Transverse colon (tissue), 4 donors: Measurements from ENCODE around the gene WDFY3. TPM values are rescaled to one million over a fixed set of nuclear protein-coding genes. Genes with fewer than 3 reads are reported as not detected.

Source experiments
- DNase-seq: peaks from one replicate; pipeline ENCODE4 v3.0.0-alpha.2; 2019
- H3K27ac ChIP-seq, 4 donors: fragments of 200-600 bp; sonication (generic); 2 replicates each; pipeline ENCODE4 v1.5.1; 2016 to 2018; ENCODE audit warnings: inconsistent platforms in 4 of 4
- H3K27me3 ChIP-seq: fragments of 200-600 bp; sonication (generic); 2 replicates; pipeline ENCODE4 v1.5.1; 2017; ENCODE audit warnings: inconsistent platforms
- H3K36me3 ChIP-seq, 4 donors: fragments of 200-600 bp; sonication (generic); 2 replicates each; pipeline ENCODE4 v1.5.1; 2017 to 2019; ENCODE audit warnings: inconsistent platforms in 4 of 4
- H3K4me1 ChIP-seq, 4 donors: fragments of 200-600 bp; sonication (generic); 2 replicates each; pipeline ENCODE4 v1.5.1; 2017 to 2020; ENCODE audit warnings: inconsistent platforms in 4 of 4
- H3K4me3 ChIP-seq, 4 donors: fragments of 200-600 bp; sonication (generic); 1 replicate in 1 of 4; 2 replicates in 3 of 4; pipeline versions ENCODE4 v1.5.1 to v1.6.1; 2017 to 2019; ENCODE audit warnings: inconsistent platforms in 4 of 4
- H3K9me3 ChIP-seq, 2 donors: fragments of 200-600 bp; sonication (generic); 2 replicates each; pipeline ENCODE4 v1.5.1; 2017 to 2019; ENCODE audit warnings: inconsistent platforms in 2 of 2
- CTCF ChIP-seq, 5 experiments: fragments of 200-600 bp in 3 of 5; fragments of 450-650 bp in 2 of 5; sonication (generic) in 3 of 5; IDR thresholded peaks; 1 replicate in 2 of 5; 2 replicates in 3 of 5; pipeline ENCODE4 v1.5.1; 2016 to 2017; ENCODE audit warnings: antibody characterized with exemption in 5 of 5, inconsistent platforms in 3 of 5, mild to moderate bottlenecking in 2 of 5, moderate library complexity in 1 of 5
- EP300 ChIP-seq: sonication (generic); formaldehyde crosslinking; IDR thresholded peaks from one replicate; pipeline ENCODE4 v1.6.1; 2017; ENCODE audit warnings: antibody characterized with exemption, low read depth
- POLR2A ChIP-seq: fragments of 450-650 bp; IDR thresholded peaks from one replicate; pipeline ENCODE4 v1.6.1; 2016; ENCODE audit warnings: antibody characterized with exemption, mild to moderate bottlenecking, moderate library complexity
- POLR2AphosphoS5 ChIP-seq, 3 donors: sonication (generic); formaldehyde crosslinking; IDR thresholded peaks; one replicate each; pipeline ENCODE4 v1.6.1; 2016; ENCODE audit warnings: antibody characterized with exemption in 3 of 3
- WGBS, 2 donors: methylation state at CpG; one replicate each; pipeline ENCODE4 v1.1.5; 2018; ENCODE audit warnings: low coverage in 1 of 2; 5-methylcytosine and 5-hydroxymethylcytosine counted together
- in situ Hi-C, 4 donors: fragments of 200-750 bp; cut with MboI; loops; one replicate each; pipeline versions ENCODE4 v1.15.0 to v1.15.1; 2017; ENCODE audit warnings: low sequenced_read_pairs in 3 of 4, low pct_ligation_motif_present in 1 of 4, low pct_unique_long_range_greater_than_20kb in 1 of 4
- intact Hi-C: fragments of 100-400 bp; cut with DNase I; formaldehyde crosslinking; loops from one replicate; pipeline ENCODE4 v1.15.1; 2023; ENCODE audit warnings: low total_unique reads
- total RNA-seq, 4 donors: library from RNA; depleted of rRNA; stranded (reverse); fragments of >200 nt; gene quantifications; one replicate each; pipeline ENCODE4 v1.1.0, GENCODE V29; 2016

Gene WDFY3
- total RNA-seq, 4 donors from 2014 or later: 58.8 to 449 (median 69.2) TPM

DNA sequence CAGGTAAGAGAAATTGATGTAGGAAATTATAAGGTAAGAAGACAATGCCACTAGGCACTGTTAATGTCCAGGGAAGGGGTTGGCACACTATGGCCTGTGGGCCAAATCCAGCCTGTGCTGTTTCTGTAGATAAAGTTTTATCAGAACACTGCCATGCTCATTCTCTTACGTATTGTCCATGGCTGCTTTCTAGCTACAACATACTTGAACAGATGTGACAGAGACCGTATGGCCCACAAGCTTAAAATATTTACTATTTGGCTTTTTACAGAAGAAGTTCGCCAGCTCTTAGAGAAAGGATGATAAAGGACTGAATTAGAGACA is 215.6 kb downstream of the WDFY3 start:
- Histone ChIP-seq H3K4me1 (no peaks in the 10 kb centered on the region), H3K9me3 (no peaks in the 10 kb centered on the region), H3K27me3 (no peaks in the 10 kb centered on the region), H3K4me3 (no peak overlapping the region), H3K36me3 (peaks cover 0 to 31% (median 15%) of the 10 kb centered on the region in 4 donors), H3K27ac (no peak overlapping the region)
- intact Hi-C loops (loop anchor here (2.0 kb wide), 1 partner anchor 220 kb away; no protein-coding TSS in a partner anchor), in situ Hi-C loops (loop anchor here in 3 of 4 donors (10.0 to 25.0 kb wide), 2 partner anchors 211 to 224 kb away; partner anchors contain the start of gene WDFY3 (in 1 of the 3))
- TF ChIP-seq POLR2AphosphoS5 (IDR thresholded peaks at IDR 0.05) (no peak), EP300 (no peak), POLR2A (no peak), CTCF (IDR thresholded peaks at IDR 0.05) (no peak)
- WGBS, 2 donors: 74 to 84% methylated on average over 3 of the region's 3 CpGs
- no peak for DNase-seq

GRCh38 chr4:84750260-84750959 is 216.1 kb downstream of the WDFY3 start:
- no peak overlapping the region for H3K27ac ChIP-seq
- DNase-seq: no peak
- TF ChIP-seq POLR2A (no peak), CTCF (IDR thresholded peaks at IDR 0.05) (peak; percentile 46 to 69 (median 63)), EP300 (no peak), POLR2AphosphoS5 (IDR thresholded peaks at IDR 0.05) (no peak)
- 0 to 4% methylated on average over 1 of the region's 1 CpG for WGBS, 2 donors
- no peaks in the 10 kb centered on the region for H3K9me3 ChIP-seq
- in situ Hi-C loops: loop anchor here in 3 of 4 donors (10.0 to 25.0 kb wide), 2 partner anchors 212 to 224 kb away; partner anchors contain the start of gene WDFY3 (in 1 of the 3)
- intact Hi-C loops: loop anchor here (2.0 kb wide), 1 partner anchor 220 kb away; no protein-coding TSS in a partner anchor
- no peak overlapping the region for H3K4me3 ChIP-seq
- peaks cover 0 to 30% (median 15%) of the 10 kb centered on the region in 4 donors for H3K36me3 ChIP-seq
- no peaks in the 10 kb centered on the region for H3K27me3 ChIP-seq
- H3K4me1 ChIP-seq: no peaks in the 10 kb centered on the region

DNA sequence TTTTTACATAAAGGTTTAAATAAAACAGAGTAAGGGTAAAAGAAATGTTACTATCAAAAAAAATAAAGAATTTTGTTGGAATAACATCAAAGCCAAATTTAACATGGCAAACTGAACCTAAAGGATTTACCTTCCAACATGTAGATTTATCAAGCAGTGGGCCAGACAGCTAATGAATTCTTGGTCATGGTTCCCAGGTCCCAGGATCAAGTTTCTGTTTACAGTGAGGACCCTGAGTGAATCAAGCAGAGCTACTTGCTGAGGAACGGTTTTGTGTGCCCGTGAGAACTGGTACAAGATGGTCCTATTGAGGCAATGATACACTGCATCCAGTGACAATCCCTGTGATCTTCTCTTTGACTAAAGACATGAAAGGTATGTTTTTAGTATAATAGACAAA is 226.4 kb downstream of the WDFY3 start:
- Histone ChIP-seq H3K4me3 (no peak overlapping the region), H3K27ac (no peak overlapping the region), H3K27me3 (no peaks in the 10 kb centered on the region), H3K9me3 (no peaks in the 10 kb centered on the region), H3K36me3 (peaks cover 0 to 39% (median 20%) of the 10 kb centered on the region in 4 donors), H3K4me1 (no peaks in the 10 kb centered on the region)
- DNase-seq: no peak
- TF ChIP-seq POLR2AphosphoS5 (IDR thresholded peaks at IDR 0.05): no peak
- no peak for TF ChIP-seq EP300
- TF ChIP-seq CTCF (IDR thresholded peaks at IDR 0.05): no peak
- no peak for TF ChIP-seq POLR2A
- 87 to 93% methylated on average over 2 of the region's 2 CpGs for WGBS, 2 donors
- in situ Hi-C loops (loop anchor here in 1 of 4 donors (10.0 kb wide), 1 partner anchor 235 kb away; no protein-coding TSS in a partner anchor), intact Hi-C loops (loop anchor here (2.0 kb wide), 1 partner anchor 27 kb away; no protein-coding TSS in a partner anchor)

DNA sequence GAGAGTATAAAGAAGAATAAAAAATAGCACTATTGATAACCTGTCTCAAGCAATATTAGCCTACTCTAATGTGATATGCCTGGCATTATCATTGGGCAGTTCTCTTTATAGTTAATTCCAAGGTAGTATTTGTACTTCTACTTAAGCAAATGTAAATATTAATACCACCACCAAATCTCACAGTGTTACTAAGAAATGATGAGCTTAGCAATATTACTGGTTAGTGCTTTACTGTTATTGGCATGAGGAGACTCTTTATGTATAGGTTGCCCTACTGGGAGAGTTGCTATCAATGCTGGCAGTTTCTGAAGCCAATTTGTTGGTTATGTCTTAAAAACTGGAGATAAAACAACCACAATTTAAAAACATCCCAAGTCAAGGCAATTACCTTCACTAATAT is 227.9 kb downstream of the WDFY3 start:
- in situ Hi-C loops (no loop called here), intact Hi-C loops (no loop called here)
- no peaks in the 10 kb centered on the region for H3K4me1 ChIP-seq
- TF ChIP-seq POLR2AphosphoS5 (IDR thresholded peaks at IDR 0.05): no peak
- TF ChIP-seq CTCF (IDR thresholded peaks at IDR 0.05): no peak
- no peak for TF ChIP-seq EP300
- TF ChIP-seq POLR2A: no peak
- peaks cover 0 to 44% (median 24%) of the 10 kb centered on the region in 4 donors for H3K36me3 ChIP-seq
- H3K4me3 ChIP-seq: no peak overlapping the region
- DNase-seq: no peak
- no peak overlapping the region for H3K27ac ChIP-seq
- no peaks in the 10 kb centered on the region for H3K27me3 ChIP-seq
- H3K9me3 ChIP-seq: no peaks in the 10 kb centered on the region
